Endothelial cell of umbilical vein (primary cell): Measurements from ENCODE around the gene CD109. TPM values are rescaled to one million over a fixed set of nuclear protein-coding genes. Genes with fewer than 3 reads are reported as not detected.

Source experiments
- BruUV-seq: library from RNA; stranded (reverse); fragments of 400-500 nt; replicated peaks from 2 replicates; lab custom pipeline; 2021; lab: Mats Ljungman, UMichigan
- CTCF ChIA-PET: fragments of 300-600, 350-600 bp; sonication (Branson Sonifier 250); formaldehyde crosslinking; loops from one replicate; lab custom pipeline; 2021; ENCODE audit warnings: antibody characterized with exemption, inconsistent platforms; lab: Charles Lee
- POLR2A ChIA-PET: fragments of 300-600, 350-600 bp; sonication (Branson Sonifier 250); formaldehyde crosslinking; loops from one replicate; lab custom pipeline; 2021; ENCODE audit warnings: antibody characterized with exemption, inconsistent platforms; lab: Charles Lee
- DNase-seq: peaks from one replicate; pipeline ENCODE4 v3.0.0-alpha.2; 2011; ENCODE audit warnings: low read depth, low spot score
- FAIRE-seq: peaks from 2 replicates; lab custom pipeline; 2011; peaks lifted over from hg19 to GRCh38; lab: Jason Lieb, UNC
- H2AFZ ChIP-seq: 2 replicates; pipeline ENCODE4 v1.6.0; 2012; ENCODE audit warnings: low read depth, low read length, control low read depth, inconsistent platforms
- H3K27ac ChIP-seq: 2 replicates; pipeline ENCODE4 v1.5.1; 2011; ENCODE audit warnings: low read depth, mild to moderate bottlenecking, control low read depth, low read length, moderate library complexity; ENCODE audit not compliant: insufficient read depth
- H3K27me3 ChIP-seq, 2 experiments: 2 replicates each; pipeline versions ENCODE4 v1.6.0 to v1.6.1; 2011; ENCODE audit warnings: low read length in 2 of 2, mixed read lengths in 1 of 2; ENCODE audit not compliant: control insufficient read depth in 2 of 2, insufficient read depth in 2 of 2
- H3K36me3 ChIP-seq, 2 experiments: 2 replicates in 1 of 2; 3 replicates in 1 of 2; pipeline ENCODE4 v1.5.1; 2011; ENCODE audit warnings: low read length in 2 of 2, mild to moderate bottlenecking in 1 of 2, moderate library complexity in 1 of 2; ENCODE audit not compliant: control insufficient read depth in 2 of 2, insufficient read depth in 2 of 2; ENCODE audit errors: extremely low read depth in 1 of 2
- H3K4me1 ChIP-seq: 3 replicates; pipeline ENCODE4 v1.5.1; 2011; ENCODE audit warnings: mild to moderate bottlenecking, low read length; ENCODE audit not compliant: control insufficient read depth, insufficient read depth; ENCODE audit errors: extremely low read depth
- H3K4me2 ChIP-seq: 2 replicates; pipeline ENCODE4 v1.6.1; 2011; ENCODE audit warnings: low read length, control low read depth, mixed read lengths; ENCODE audit not compliant: insufficient read depth
- H3K4me3 ChIP-seq, 3 experiments: fragments of 200-600 bp in 1 of 3; sonication (generic), shearing (Covaris generic) in 1 of 3; replicated peaks in 1 of 3; 2 replicates each; pipeline ENCODE4 v1.5.1; 2011 to 2016; ENCODE audit warnings: control low read depth in 3 of 3, low read length in 3 of 3, mild to moderate bottlenecking in 2 of 3, inconsistent platforms in 1 of 3, low read depth in 1 of 3, moderate library complexity in 1 of 3; ENCODE audit not compliant: insufficient read depth in 1 of 3
- H3K79me2 ChIP-seq: 2 replicates; pipeline ENCODE4 v1.6.0; 2012; ENCODE audit warnings: low read length, inconsistent platforms; ENCODE audit not compliant: control insufficient read depth, insufficient read depth
- H3K9ac ChIP-seq: replicated peaks from 2 replicates; pipeline ENCODE3; 2011; ENCODE audit warnings: low read length, control low read depth; ENCODE audit not compliant: insufficient read depth; ENCODE audit errors: extremely low read depth
- H3K9me1 ChIP-seq: replicated peaks from 3 replicates; pipeline ENCODE4 v1.6.0; 2011; ENCODE audit warnings: mild to moderate bottlenecking, low read length; ENCODE audit not compliant: control insufficient read depth, insufficient read depth; ENCODE audit errors: extremely low read depth
- H3K9me3 ChIP-seq: replicated peaks from 2 replicates; pipeline ENCODE4 v1.5.1; 2012; ENCODE audit warnings: low read length, inconsistent platforms; ENCODE audit not compliant: control insufficient read depth, insufficient read depth
- H4K20me1 ChIP-seq: replicated peaks from 2 replicates; pipeline ENCODE3; 2011; ENCODE audit warnings: mild to moderate bottlenecking, low read length; ENCODE audit not compliant: control insufficient read depth, insufficient read depth; ENCODE audit errors: extremely low read depth
- EZH2 ChIP-seq: IDR thresholded peaks from 2 replicates; pipeline ENCODE4 v1.6.1; 2012; ENCODE audit warnings: borderline replicate concordance, low read depth, mild to moderate bottlenecking, moderate library complexity, low read length, inconsistent platforms; ENCODE audit not compliant: severe bottlenecking
- FOS ChIP-seq: IDR thresholded peaks from 2 replicates; pipeline ENCODE4 v1.6.1; 2011; ENCODE audit warnings: mild to moderate bottlenecking, low read length, moderate library complexity, borderline replicate concordance; ENCODE audit not compliant: insufficient read depth
- GATA2 ChIP-seq: IDR thresholded peaks from 2 replicates; pipeline ENCODE4 v1.7.0; 2011; ENCODE audit warnings: low read depth, mild to moderate bottlenecking, moderate library complexity, mixed read lengths, low read length; ENCODE audit not compliant: insufficient read length, insufficient read depth
- JUN ChIP-seq: IDR thresholded peaks from 2 replicates; pipeline ENCODE4 v1.6.1; 2011; ENCODE audit warnings: borderline replicate concordance, low read depth; ENCODE audit not compliant: insufficient read length, insufficient read depth
- MYC ChIP-seq: IDR thresholded peaks from one replicate; pipeline ENCODE4 v1.6.1; 2011; ENCODE audit warnings: mild to moderate bottlenecking, low read depth, low read length
- POLR2A ChIP-seq: IDR thresholded peaks from 2 replicates; pipeline ENCODE4 v1.6.1; 2012; ENCODE audit warnings: low read depth, mild to moderate bottlenecking, control low read depth, low read length
- POLR2AphosphoS5 ChIP-seq: IDR thresholded peaks from 2 replicates; pipeline ENCODE4 v1.6.1; 2012; ENCODE audit warnings: low read depth, mild to moderate bottlenecking, control low read depth, low read length, moderate library complexity; ENCODE audit not compliant: insufficient read depth
- dilution Hi-C: fragments of 300-500 bp; cut with MboI; formaldehyde crosslinking; loops from one replicate; pipeline ENCODE4 v1.15.0; 2019; ENCODE audit warnings: low sequenced_read_pairs; ENCODE audit not compliant: extremely low pct_ligation_motif_present
- intact Hi-C: fragments of 100-400 bp; cut with micrococcal nuclease; formaldehyde crosslinking; loops from one replicate; pipeline ENCODE4 v1.10.0; 2022
- polyA plus RNA-seq, 4 experiments: library from polyadenylated mRNA; depleted of rRNA in 3 of 4; stranded (reverse) in 3 of 4; unstranded in 1 of 4; fragments of >200 nt; gene quantifications; 2 replicates each; pipeline versions ENCODE4 v1.2.1 to v1.2.3, GENCODE V29; 2011 to 2012; ENCODE audit warnings: missing spikeins in 1 of 4
- total RNA-seq: library from RNA; stranded (reverse); gene quantifications from 2 replicates; pipeline ENCODE4 v1.2.3, GENCODE V29; 2021
- TF ChIP-seq, protein P1 (sequence below), 2 donors: IDR thresholded peaks; 1 replicate in 1 of 2; 2 replicates in 1 of 2; pipeline ENCODE4 v1.5.1; 2011; ENCODE audit warnings: low read length in 2 of 2, mild to moderate bottlenecking in 2 of 2, moderate library complexity in 2 of 2, control low read depth in 1 of 2, inconsistent platforms in 1 of 2, low read depth in 1 of 2; ENCODE audit not compliant: insufficient read depth in 1 of 2; ENCODE audit errors: extremely low read depth in 1 of 2
- TF ChIP-seq, protein P2 (sequence below): IDR thresholded peaks from 2 replicates; pipeline ENCODE4 v1.6.1; 2011; ENCODE audit not compliant: insufficient read depth, insufficient read length

Gene CD109
- total and polyA plus RNA-seq, 2 donors (not counting 3 experiments of a cell fraction or from before 2014, with no cell fraction given), result 33.9 to 107 TPM

DNA sequence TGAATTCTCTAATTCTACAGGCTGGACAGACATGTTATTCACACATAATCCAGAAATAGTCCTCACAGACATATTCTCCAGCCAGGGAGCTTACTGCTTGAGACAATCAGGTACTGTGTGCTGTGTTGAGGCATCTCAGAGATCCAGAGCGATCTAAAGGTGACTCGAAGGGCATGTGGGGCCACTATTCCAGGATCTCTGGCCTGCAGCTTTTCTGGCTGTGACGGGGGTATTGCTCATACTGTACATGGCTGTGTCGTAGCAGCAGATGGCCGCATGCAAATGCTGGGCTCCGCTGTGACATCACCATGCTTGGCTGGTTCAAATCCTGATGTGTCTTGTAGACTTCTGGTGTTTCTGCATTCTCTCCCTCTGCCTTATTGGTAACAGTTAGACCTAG, 37.8 kb downstream of the CD109 start:
- no peak overlapping the region for H3K4me3 ChIP-seq
- intact Hi-C loops (loop anchor here (1.0 kb wide), 3 partner anchors 20 to 58 kb away; no protein-coding TSS in a partner anchor), dilution Hi-C loops (no loop called here)
- H3K27me3 ChIP-seq, result no peaks in the 10 kb centered on the region
- H4K20me1 ChIP-seq, result no peaks in the 10 kb centered on the region
- no peak overlapping the region for H2AFZ ChIP-seq
- POLR2A ChIA-PET, result no interaction called here
- H3K79me2 ChIP-seq, result no peaks in the 10 kb centered on the region
- no peak for DNase-seq
- CTCF ChIA-PET, result interaction anchor here (0.6 to 13.0 kb wide), 23 partner anchors 9 to 1498 kb away, joined by 3 to 343 read pairs (median 7); partner anchors contain the start of gene SLC17A5
- H3K9ac ChIP-seq, result no peak overlapping the region
- H3K4me1 ChIP-seq, result no peaks in the 10 kb centered on the region
- H3K4me2 ChIP-seq, result no peak overlapping the region
- no TSS peak for BruUV-seq
- TF ChIP-seq POLR2A (no peak), EZH2 (no peak), GATA2 (no peak), JUN (no peak)
- H3K9me3 ChIP-seq, result no peaks in the 10 kb centered on the region
- H3K36me3 ChIP-seq, result peaks cover 15 to 18% of the 10 kb centered on the region in 2 experiments
- no peaks in the 10 kb centered on the region for H3K9me1 ChIP-seq
- H3K27ac ChIP-seq, result no peak overlapping the region
- no peak for FAIRE-seq

DNA sequence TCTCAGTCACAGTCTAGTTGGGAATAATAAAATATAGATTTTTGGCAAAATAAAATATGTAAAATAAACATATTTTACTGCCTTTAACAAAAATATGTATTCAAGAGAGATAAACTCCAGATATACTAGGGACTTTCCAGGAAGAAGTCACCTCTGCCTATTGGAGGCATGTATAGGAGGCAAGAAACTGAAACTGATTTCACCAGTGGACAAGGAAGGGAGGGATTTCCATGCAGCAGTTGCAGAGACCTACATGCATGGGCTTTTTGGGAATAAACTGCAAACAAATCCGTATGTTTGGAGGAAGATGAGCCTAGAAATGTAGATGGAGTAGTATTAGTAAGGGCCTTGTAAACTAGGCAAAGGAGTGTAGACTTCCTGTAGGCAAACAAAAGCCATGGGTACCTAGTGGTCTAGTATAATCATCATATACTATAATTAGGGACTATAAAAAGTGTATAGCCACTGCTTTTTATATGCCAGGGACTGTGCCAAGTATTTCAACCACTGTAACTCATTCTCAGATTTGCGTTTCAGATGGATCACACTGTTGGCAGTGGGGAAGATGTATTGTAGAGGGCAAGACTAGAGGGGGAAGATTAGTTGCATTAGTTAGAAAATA, 38.9 kb downstream of the CD109 start:
- CTCF ChIA-PET, result no interaction called here
- H3K36me3 ChIP-seq, result peaks cover 15 to 18% of the 10 kb centered on the region in 2 experiments
- H3K4me1 ChIP-seq, result no peaks in the 10 kb centered on the region
- H3K9ac ChIP-seq, result no peak overlapping the region
- TF ChIP-seq EZH2 (no peak), POLR2A (no peak), POLR2AphosphoS5 (no peak), FOS (no peak), JUN (no peak), GATA2 (no peak), MYC (no peak)
- TF ChIP-seq, protein P1, sequence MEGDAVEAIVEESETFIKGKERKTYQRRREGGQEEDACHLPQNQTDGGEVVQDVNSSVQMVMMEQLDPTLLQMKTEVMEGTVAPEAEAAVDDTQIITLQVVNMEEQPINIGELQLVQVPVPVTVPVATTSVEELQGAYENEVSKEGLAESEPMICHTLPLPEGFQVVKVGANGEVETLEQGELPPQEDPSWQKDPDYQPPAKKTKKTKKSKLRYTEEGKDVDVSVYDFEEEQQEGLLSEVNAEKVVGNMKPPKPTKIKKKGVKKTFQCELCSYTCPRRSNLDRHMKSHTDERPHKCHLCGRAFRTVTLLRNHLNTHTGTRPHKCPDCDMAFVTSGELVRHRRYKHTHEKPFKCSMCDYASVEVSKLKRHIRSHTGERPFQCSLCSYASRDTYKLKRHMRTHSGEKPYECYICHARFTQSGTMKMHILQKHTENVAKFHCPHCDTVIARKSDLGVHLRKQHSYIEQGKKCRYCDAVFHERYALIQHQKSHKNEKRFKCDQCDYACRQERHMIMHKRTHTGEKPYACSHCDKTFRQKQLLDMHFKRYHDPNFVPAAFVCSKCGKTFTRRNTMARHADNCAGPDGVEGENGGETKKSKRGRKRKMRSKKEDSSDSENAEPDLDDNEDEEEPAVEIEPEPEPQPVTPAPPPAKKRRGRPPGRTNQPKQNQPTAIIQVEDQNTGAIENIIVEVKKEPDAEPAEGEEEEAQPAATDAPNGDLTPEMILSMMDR (IDR thresholded peaks at IDR 0.05; ENCODE audit: extremely low read depth in 1 of 2, insufficient read depth in 1 of 2, low read depth in 1 of 2, low read length in 2 of 2), result no peak
- TF ChIP-seq, protein P2, sequence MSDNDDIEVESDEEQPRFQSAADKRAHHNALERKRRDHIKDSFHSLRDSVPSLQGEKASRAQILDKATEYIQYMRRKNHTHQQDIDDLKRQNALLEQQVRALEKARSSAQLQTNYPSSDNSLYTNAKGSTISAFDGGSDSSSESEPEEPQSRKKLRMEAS, result no peak
- no peak overlapping the region for H3K4me2 ChIP-seq
- intact Hi-C loops, result loop anchor here (5.0 kb wide), 3 partner anchors 67 to 672 kb away; no protein-coding TSS in a partner anchor
- no peaks in the 10 kb centered on the region for H3K9me3 ChIP-seq
- FAIRE-seq (no peak), DNase-seq (no peak)
- no peak overlapping the region for H2AFZ ChIP-seq
- H4K20me1 ChIP-seq, result no peaks in the 10 kb centered on the region
- H3K4me3 ChIP-seq, result no peak overlapping the region
- H3K27ac ChIP-seq, result no peak overlapping the region
- dilution Hi-C loops, result no loop called here
- BruUV-seq, result no TSS peak
- no peaks in the 10 kb centered on the region for H3K9me1 ChIP-seq
- H3K27me3 ChIP-seq, result no peaks in the 10 kb centered on the region
- no peaks in the 10 kb centered on the region for H3K79me2 ChIP-seq
- POLR2A ChIA-PET, result no interaction called here
